Peyer's patch (tissue), 4 donors: ENCODE results near the gene WFDC1. TPM values are rescaled to one million over a fixed set of nuclear protein-coding genes. Genes with fewer than 3 reads are reported as not detected.

Experiments used
- DNase-seq, 3 donors: peaks; one replicate each; pipeline ENCODE4 v3.0.0-alpha.2; 2017 to 2019
- H3K27ac ChIP-seq, 4 donors: fragments of 200-600 bp; sonication (generic); one replicate each; pipeline ENCODE4 v1.5.1; 2016 to 2019
- H3K27me3 ChIP-seq, 2 donors: fragments of 200-600 bp; sonication (generic); one replicate each; pipeline ENCODE4 v1.5.1; 2019
- H3K36me3 ChIP-seq, 3 donors: fragments of 200-600 bp; sonication (generic); one replicate each; pipeline ENCODE4 v1.5.1; 2016 to 2019
- H3K4me1 ChIP-seq, 4 donors: fragments of 200-600 bp; sonication (generic); one replicate each; pipeline ENCODE4 v1.5.1; 2016 to 2019
- H3K4me3 ChIP-seq, 4 donors: fragments of 200-600 bp; sonication (generic); 1 replicate in 3 of 4; 2 replicates in 1 of 4; pipeline ENCODE4 v1.5.1; 2016 to 2019; ENCODE audit warnings: mild to moderate bottlenecking in 1 of 4
- H3K9me3 ChIP-seq, 4 donors: fragments of 200-600 bp; sonication (generic); one replicate each; pipeline ENCODE4 v1.5.1; 2016 to 2019; ENCODE audit warnings: mild to moderate bottlenecking in 1 of 4
- POLR2A ChIP-seq, 2 donors: fragments of 450-650 bp; IDR thresholded peaks; one replicate each; pipeline ENCODE4 v1.5.1; 2017; ENCODE audit warnings: antibody characterized with exemption in 2 of 2, mild to moderate bottlenecking in 2 of 2, moderate library complexity in 2 of 2
- total RNA-seq, 4 donors: library from RNA; depleted of rRNA; stranded (reverse); fragments of >200 nt; gene quantifications; one replicate each; pipeline ENCODE4 v1.1.0, GENCODE V29; 2016
- TF ChIP-seq, protein P1 (sequence below), 6 experiments: fragments of 450-650 bp in 4 of 6; fragments of 200-600 bp in 2 of 6; sonication (generic) in 1 of 6; IDR thresholded peaks; one replicate each; pipeline ENCODE4 v1.5.1; 2017 to 2019; ENCODE audit warnings: antibody characterized with exemption in 6 of 6, mild to moderate bottlenecking in 3 of 6, moderate library complexity in 1 of 6

The WFDC1 gene
- total RNA-seq, 4 donors from 2014 or later, result 1.9 to 35.5 (median 10.1) TPM

DNA sequence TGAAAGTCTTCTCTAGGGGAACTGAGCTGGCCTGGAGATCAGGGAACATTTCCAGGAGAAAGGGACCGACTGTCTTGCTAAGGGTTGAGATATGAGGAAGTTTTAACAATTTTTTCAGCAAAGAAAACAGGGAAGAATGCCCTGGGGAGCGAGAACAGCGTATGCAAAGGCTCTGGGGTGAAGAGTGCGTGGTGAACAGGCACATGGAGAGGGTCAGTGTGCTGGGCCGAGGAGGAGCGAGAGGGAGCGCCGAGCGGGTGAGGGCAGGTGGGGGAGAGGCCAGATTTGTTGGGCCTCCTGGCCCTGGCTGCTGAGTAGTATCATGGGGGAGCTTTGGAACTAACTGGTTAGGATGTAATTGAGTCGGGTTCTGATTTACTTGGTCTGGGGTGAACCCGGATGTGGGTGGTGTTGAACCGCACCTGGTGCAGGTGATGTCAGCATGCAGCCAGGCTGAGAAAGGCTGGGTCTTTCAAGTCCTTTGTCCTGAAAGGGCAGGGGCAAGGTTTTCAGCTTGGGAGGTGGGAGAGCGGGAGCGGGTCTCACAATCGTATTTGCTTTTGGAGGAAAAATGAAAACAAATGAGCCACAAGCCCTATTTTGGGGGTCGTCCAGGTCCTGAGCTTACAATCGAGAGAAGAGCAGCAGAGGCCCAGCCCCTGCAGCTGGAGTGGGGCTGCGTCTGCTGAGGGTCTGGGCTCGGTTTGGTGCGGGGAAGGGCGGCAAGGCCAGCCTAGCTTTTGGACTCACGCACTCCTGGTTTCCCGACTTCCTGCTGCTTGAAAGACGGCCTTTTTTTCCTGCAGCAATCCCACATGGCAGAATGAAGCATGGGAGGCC, 11.1 kb upstream of the WFDC1 start:
- no peak for DNase-seq
- Histone ChIP-seq H3K4me3 (no peak overlapping the region), H3K4me1 (peaks cover 0 to 10% (median 0%) of the 10 kb centered on the region in 4 donors), H3K27me3 (no peaks in the 10 kb centered on the region), H3K9me3 (no peaks in the 10 kb centered on the region), H3K36me3 (no peaks in the 10 kb centered on the region), H3K27ac (peak overlapping the region in 2 of 4 donors; percentile 53 to 60)
- TF ChIP-seq, protein P1, sequence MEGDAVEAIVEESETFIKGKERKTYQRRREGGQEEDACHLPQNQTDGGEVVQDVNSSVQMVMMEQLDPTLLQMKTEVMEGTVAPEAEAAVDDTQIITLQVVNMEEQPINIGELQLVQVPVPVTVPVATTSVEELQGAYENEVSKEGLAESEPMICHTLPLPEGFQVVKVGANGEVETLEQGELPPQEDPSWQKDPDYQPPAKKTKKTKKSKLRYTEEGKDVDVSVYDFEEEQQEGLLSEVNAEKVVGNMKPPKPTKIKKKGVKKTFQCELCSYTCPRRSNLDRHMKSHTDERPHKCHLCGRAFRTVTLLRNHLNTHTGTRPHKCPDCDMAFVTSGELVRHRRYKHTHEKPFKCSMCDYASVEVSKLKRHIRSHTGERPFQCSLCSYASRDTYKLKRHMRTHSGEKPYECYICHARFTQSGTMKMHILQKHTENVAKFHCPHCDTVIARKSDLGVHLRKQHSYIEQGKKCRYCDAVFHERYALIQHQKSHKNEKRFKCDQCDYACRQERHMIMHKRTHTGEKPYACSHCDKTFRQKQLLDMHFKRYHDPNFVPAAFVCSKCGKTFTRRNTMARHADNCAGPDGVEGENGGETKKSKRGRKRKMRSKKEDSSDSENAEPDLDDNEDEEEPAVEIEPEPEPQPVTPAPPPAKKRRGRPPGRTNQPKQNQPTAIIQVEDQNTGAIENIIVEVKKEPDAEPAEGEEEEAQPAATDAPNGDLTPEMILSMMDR (IDR thresholded peaks at IDR 0.05), result no peak
- no peak for TF ChIP-seq POLR2A (IDR thresholded peaks at IDR 0.05)

DNA sequence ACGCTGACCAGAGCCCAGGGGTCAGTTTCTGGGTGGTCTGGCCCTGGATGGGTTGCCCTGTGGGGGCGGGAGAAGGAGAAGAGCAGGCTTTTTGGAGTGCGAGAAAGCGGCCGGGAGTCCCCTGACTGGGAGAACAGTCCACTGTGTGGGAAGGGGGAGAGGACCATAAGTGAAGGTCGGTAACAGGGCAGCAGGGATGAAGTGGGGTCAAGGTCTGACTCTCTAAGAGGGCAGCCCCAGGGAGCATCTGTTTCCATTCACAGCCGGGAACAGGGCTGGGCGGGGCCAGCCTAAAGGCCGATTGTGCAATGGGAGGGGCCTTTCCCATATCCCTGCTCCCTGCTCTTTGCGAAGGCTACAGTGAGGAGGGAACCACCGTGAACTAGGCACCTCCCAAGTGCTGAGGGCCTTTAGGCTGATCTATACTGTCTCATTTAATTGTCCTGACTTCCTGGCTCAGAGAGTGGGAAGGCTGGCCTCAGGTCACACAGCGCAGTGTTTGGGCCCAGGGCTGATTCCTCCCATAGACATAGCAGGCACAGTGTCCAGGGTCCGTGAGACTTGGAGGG, 10.4 kb upstream of the WFDC1 start:
- Histone ChIP-seq H3K27ac (peak overlapping the region in 2 of 4 donors; percentile 53 to 60), H3K4me3 (no peak overlapping the region), H3K4me1 (peaks cover 0 to 10% (median 0%) of the 10 kb centered on the region in 4 donors), H3K36me3 (no peaks in the 10 kb centered on the region), H3K27me3 (no peaks in the 10 kb centered on the region), H3K9me3 (no peaks in the 10 kb centered on the region)
- DNase-seq, result peak in 2 of 3 donors; percentile 66 to 69
- TF ChIP-seq, protein P1 (IDR thresholded peaks at IDR 0.05), result no peak
- TF ChIP-seq POLR2A (IDR thresholded peaks at IDR 0.05), result no peak

DNA sequence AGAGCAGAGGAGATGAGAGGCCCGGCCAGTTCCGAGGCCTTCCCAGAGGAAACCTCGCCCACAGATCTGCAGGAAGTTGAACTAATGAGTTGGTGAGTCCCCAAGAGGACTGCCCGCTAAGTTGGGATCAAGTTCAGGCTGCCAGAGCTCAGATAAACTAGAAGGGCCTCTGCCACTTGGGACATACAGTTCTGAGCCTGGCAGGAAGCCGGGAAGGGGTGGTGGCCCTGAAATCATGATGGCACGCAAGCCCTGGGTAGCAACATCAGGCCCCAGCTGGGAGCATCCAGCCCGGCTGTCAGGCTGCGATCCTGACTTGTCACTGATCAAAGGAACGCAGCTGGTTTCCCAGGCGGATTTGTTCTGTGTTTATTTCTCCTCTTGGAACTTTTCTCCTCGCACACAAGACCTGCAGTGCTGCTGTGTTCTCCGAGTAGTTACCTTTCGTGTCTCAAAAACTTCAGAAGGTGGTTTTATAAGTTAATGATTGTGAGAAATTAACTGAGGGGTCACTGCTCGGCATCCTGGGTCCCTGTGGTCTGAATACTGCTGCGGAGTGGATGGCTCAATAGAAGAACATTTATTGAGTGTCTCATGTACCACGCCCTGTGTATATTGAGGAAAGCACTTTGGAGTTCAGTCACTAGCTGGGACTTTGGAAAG, 8.0 kb upstream of the WFDC1 start:
- no peak for DNase-seq
- no peak for TF ChIP-seq POLR2A (IDR thresholded peaks at IDR 0.05)
- TF ChIP-seq, protein P1 (IDR thresholded peaks at IDR 0.05), result no peak

DNA sequence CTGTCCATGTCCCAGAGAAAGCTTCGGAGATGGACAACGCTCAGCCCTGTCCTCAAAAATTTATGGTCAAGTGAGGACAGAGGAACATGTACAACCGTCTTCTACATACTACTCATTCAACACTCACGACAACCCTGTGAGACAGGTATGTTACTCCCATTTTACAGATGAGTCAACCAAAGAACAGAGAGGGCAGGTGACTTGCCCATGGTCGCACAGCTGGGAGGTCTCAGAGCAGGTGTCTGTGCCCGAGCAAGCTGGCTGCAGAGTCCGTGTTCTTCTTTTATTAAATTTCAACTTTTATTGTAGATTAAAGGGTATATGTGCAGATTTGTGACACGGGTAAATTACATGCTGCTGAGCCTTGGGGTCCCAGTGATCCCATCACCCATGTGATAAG, 5.8 kb upstream of the WFDC1 start:
- Histone ChIP-seq H3K27ac (no peak overlapping the region), H3K4me1 (peaks cover 0 to 5% (median 0%) of the 10 kb centered on the region in 4 donors), H3K27me3 (no peaks in the 10 kb centered on the region), H3K9me3 (no peaks in the 10 kb centered on the region), H3K4me3 (no peak overlapping the region), H3K36me3 (no peaks in the 10 kb centered on the region)
- TF ChIP-seq POLR2A (IDR thresholded peaks at IDR 0.05), result no peak
- TF ChIP-seq, protein P1 (IDR thresholded peaks at IDR 0.05), result no peak
- no peak for DNase-seq

More for the DNA sequence above, 8.0 kb upstream of the WFDC1 start:
- Histone ChIP-seq H3K36me3 (no peaks in the 10 kb centered on the region), H3K4me3 (no peak overlapping the region), H3K9me3 (no peaks in the 10 kb centered on the region), H3K27me3 (no peaks in the 10 kb centered on the region), H3K27ac (peak overlapping the region in 3 of 4 donors; percentile 3 to 76 (median 73)), H3K4me1 (peaks cover 0 to 10% (median 0%) of the 10 kb centered on the region in 4 donors)

DNA sequence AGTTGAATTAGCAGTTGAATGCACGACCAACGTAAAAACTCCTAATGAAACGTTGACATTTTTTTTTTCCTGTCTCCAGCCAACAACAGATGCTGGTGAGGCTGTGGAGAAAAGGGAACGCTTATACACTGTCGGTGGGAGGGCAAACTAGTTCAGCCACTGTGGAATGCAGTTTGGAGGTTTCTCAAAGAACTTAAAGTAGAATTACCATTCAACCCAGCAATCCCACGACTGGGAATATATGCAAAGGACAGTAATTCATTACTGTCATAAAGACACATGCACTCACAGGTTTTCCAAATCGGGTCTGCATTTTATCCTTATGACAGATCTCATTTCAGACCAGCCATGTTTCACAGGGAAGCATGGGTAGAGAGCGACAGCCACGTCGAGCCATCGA, 3.5 kb upstream of the WFDC1 start:
- H3K27ac ChIP-seq, result peak overlapping the region in 2 of 4 donors; percentile 19 to 28
- H3K4me3 ChIP-seq, result no peak overlapping the region
- no peaks in the 10 kb centered on the region for H3K9me3 ChIP-seq
- H3K36me3 ChIP-seq, result no peaks in the 10 kb centered on the region
- no peak for DNase-seq
- TF ChIP-seq, protein P1 (IDR thresholded peaks at IDR 0.05), result no peak
- H3K27me3 ChIP-seq, result no peaks in the 10 kb centered on the region
- H3K4me1 ChIP-seq, result peaks cover 0 to 10% (median 0%) of the 10 kb centered on the region in 4 donors
